HG03521 (cell line): ENCODE measurements around the gene BANF2.

Experiments used
- ATAC-seq: cut with Tn5 transposase; IDR thresholded peaks from one replicate; pipeline ENCODE4 v1.9.1; 2021; ENCODE audit warnings: mild to moderate bottlenecking, moderate library complexity; ENCODE audit not compliant: unreplicated experiment

The BANF2 gene

DNA sequence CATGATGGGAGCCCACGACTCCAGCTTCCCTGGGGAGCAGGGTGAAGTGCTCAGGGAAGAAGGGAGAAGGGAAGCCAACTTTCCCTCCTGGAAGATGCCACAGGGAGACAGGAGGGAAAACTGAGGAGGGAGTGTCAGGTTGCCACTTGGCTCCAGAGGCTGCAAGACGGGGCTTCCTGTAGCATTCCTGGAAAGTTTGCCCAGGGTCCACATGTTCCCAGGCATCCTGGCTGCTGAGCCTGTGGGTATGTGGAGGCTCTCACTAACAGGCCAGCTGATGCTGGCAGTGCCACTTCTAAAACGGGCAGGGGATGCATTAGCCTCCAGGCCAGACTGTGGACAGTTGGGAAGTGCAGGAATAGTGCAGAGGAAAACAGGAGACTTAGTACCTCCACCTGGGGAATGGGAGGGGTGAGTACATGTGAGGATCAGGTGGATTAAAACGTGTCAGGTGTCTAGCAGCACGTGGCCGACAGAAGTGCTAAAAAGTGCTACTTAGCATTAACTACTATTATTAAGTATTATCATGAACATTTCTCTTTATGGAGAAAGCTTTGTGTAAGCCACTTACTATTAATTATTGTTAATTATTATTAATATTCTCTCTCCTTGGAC, 33.2 kb downstream of the BANF2 start:
- no peak for ATAC-seq

GRCh38 chr20:17733767-17734304, 34.1 kb downstream of the BANF2 start:
- no peak for ATAC-seq

DNA sequence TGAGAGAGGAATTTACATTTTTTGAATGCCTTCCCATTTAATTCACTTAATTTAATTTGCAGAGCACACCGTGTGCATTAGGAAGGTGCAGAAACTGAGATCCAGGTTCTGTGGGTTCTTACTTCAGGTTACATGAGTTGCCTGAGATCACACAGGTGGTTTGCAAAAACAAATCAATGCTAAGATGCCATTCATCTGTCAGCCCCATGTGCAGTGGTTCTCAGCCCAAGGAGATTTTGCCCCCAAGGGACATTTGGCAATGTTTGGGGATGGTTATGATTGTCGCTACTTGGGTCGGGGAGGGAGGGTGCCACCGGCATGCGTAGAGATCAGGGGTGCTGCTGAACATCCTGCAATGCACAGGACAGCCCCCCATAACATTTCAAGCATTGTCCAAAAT, 34.6 kb downstream of the BANF2 start:
- ATAC-seq = no peak

DNA sequence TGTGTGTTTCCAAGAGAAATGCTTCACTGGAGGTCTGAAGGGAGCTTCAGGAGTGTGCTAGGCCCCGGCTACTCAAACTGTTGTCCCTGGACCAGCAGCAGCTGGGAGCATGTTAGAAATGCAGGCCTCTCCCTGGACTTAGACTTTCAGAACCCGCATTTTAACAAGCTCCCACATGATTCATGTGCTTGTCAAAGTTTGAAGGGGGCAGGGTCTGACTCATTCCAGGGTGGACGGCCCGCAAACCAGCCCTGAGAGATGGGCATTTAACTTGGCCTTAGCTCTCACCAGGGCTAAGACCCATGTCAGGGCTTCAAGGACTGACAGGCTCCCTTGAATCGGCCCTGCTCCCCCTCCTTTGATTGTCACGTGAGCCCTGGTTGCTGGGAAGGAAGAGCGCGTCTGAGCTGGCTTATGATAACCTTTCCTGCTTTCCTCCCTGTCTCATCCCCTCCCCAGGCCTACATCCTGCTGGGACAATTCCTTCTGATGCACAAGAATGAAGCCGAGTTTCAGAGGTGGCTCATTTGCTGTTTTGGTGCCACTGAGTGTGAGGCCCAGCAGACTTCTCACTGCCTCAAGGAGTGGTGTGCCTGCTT, 35.5 kb downstream of the BANF2 start:
- ATAC-seq = no peak

- no peak for ATAC-seq
These were observed 36.3 kb downstream of the BANF2 start for GRCh38 chr20:17735959-17736621.

GRCh38 chr20:17738154-17738553, 38.4 kb downstream of the BANF2 start:
- no peak for ATAC-seq

DNA sequence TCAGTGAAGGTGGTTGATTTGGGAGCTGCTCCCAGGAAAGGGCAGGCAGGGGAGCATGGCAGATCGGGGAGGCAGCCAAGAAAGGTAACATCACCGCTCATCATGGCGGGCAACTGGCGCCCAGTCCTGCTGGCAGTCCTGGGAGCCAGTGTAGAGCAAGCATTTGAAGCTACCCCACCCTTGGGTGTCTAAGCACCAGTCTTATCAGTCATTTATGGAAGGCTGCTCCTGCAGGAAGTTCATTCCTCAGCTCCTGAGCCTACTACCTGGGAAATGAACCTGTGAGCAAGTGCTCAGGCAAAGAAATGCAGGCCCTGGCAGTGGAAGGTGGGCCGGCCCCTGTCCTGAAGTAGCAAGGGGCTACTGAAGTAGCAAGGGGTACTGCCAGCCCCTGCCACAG, 41.5 kb downstream of the BANF2 start:
- no peak for ATAC-seq

DNA sequence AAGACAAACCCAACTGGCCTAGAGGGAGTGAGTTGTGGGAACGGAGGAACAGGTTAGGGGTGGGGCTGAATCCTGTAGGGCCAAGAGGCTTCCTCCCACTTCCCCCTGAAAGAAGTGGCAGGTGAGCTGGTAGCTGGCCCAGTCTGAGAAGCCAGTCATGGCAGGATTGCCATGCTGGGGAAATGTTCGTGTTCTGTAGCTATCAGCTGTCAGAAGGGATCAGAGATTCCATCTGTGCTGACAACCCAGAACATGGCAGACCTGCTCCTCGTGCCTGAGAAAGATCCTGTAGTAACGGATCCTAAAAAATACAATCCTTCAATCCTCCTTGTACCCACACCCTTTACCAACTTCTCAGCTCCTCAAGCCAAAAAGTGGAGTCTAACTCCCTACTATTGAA, 43.0 kb downstream of the BANF2 start:
- ATAC-seq = no peak

DNA sequence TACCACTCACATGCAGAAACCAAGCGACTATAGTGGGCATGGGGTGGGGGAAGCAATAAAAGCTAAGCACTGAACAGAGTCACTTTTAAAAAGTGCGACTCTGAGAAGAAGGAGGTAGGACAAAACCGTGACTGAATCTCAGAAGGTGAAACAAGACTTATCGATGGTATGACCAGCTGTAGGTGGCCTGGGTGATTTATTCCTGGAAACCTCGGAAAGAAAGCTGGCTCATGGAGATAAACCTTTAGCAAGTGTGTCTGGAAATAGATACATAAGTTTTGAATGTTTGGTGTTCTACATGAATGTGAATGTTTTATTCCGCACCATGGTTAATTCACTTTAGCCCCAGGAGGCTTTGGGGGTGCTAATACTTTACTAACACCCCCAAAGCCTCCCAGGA, 43.9 kb downstream of the BANF2 start:
- ATAC-seq = no peak

- ATAC-seq = no peak
These were observed 47.7 kb downstream of the BANF2 start for GRCh38 chr20:17747431-17747846.

GRCh38 chr20:17748279-17748678, 48.5 kb downstream of the BANF2 start:
- ATAC-seq = no peak

DNA sequence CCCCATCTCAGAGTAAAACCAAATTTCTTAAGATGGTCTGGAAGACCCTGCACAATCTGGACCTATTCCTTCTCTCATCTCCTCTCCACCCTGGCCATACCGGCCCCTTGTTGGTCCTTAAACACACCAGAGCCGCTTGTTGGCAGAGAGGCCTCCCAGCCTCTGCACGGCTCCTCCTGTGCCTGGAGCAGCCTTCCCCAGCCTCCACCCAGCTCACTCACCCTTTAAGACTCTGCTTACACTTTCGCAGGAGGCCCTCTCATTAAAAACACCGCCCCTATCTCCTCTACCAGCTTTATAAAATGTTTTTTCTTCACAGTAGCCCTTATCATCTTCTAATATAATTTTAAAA, 49.8 kb downstream of the BANF2 start:
- no peak for ATAC-seq

- no peak for ATAC-seq
These were observed 50.4 kb downstream of the BANF2 start for GRCh38 chr20:17749978-17750721.

GRCh38 chr20:17750722-17751045, 50.9 kb downstream of the BANF2 start:
- no peak for ATAC-seq

- no peak for ATAC-seq
These were observed 51.9 kb downstream of the BANF2 start for GRCh38 chr20:17751640-17752039.

DNA sequence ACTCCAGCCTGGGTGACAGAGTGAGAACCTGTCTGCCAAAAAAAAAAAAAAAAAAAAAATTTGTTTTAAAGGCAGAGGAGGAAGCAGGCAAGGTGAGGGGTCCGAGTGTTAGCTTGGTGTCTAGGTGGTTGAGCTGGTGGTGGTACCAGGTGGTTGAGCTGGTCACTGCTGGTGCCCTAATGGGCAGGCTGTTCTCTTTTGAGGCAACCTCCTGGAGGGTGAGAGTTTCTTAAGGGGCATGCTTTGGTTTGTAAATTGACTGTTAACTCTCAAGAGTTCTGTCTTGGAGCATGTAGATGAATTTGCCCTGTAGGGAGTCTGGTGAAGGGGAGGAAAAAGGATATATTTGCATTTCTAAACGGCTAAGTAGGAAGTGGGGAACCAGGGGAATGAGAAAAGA, 52.7 kb downstream of the BANF2 start:
- ATAC-seq = no peak

- ATAC-seq = no peak
These were observed 53.8 kb downstream of the BANF2 start for GRCh38 chr20:17753516-17753915.

- no peak for ATAC-seq
These were observed 56.8 kb downstream of the BANF2 start for GRCh38 chr20:17756529-17756928.

DNA sequence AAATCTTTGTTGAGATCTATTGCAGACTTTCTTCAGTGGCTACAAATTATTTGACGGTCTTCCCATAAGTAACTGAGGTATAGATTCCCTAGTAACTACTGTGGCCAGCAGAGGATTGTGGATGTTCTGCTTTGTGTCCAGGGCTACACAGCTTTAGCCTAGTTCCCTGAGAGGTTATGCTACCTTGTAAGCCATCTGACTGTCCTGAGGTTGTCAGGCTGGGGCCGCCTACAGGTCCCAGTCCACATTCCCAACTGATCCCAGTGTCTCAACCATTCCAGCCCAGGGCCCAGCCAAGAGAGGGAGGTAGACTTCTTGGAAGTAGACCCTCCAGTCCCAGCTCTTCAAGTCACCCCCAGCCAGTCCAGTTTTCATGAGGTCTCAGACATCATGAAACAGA, 57.7 kb downstream of the BANF2 start:
- ATAC-seq = no peak

- ATAC-seq = no peak
These were observed 58.2 kb downstream of the BANF2 start for GRCh38 chr20:17758010-17758409.

DNA sequence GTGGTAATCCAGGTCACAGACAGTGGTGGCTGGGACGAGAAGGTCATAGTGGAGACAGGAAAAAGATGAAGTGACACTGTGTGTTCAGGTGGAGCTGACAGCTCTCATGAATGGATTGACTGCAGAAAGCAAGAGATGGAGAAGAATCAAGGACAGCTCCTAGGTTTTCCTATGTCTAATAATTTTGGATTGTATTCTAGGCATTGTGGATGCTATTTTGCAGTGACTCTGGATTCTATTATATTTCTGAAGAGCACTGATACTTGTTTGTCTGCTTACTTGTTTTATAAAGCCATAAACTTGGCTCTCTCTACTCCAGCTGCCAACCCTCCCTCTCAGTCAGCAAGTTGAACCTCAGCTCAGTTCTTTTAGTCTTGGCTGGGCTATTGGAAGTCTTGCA, 58.7 kb downstream of the BANF2 start:
- ATAC-seq = no peak

GRCh38 chr20:17759449-17759848, 59.7 kb downstream of the BANF2 start:
- ATAC-seq = no peak
